GM21717 (cell line): ENCODE measurements around the gene PLA2G2A.

Experiments
- ATAC-seq: cut with Tn5 transposase; IDR thresholded peaks from one replicate; pipeline ENCODE4 v1.9.1; 2021; ENCODE audit warnings: mild to moderate bottlenecking, moderate library complexity; ENCODE audit not compliant: unreplicated experiment

The PLA2G2A gene

GRCh38 chr1:19974822-19975416 lies 4.5 kb downstream of the PLA2G2A start:
- ATAC-seq, result no peak

- no peak for ATAC-seq
Observed at GRCh38 chr1:19973616-19974015, 5.8 kb downstream of the PLA2G2A start.

GRCh38 chr1:19971664-19972063 lies 7.8 kb downstream of the PLA2G2A start:
- ATAC-seq, result no peak

DNA sequence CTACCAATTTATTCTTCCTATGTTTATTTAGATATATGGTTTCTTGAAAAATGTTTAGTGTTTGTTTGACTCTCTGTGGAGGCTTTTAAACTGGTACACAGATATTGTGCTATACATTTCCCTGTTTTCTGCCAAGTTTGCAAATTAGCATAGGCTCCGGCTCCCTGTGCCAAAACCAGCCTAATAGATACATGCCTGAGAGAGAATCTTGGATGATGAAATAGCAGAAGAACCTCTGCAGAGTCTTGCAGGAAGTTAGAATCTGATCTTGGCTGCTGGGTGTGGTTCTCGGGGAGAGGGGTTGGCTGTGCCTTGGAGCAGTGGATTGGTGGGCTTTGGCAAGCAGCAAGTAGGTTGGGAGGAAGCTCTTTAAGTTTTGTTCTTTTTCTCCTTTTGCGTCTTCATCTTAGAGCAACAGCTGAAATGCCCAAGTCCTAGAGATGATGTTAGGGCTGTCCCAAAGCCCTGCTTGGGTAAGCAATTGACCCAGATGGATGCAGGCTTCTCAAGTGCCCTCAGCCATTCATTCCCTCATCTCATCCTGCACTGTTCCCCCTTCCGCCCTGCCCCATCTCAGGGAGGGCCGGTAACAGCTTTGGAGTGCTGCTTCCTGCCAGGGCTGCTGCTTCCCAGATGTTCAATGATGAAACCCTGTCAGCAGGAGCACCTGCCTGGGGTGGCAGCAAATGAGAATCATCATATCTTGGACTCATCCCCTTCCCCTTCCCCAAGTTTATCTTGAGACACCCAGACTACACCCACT lies 9.3 kb downstream of the PLA2G2A start:
- ATAC-seq, result no peak

GRCh38 chr1:19967808-19968207 lies 11.6 kb downstream of the PLA2G2A start:
- no peak for ATAC-seq

DNA sequence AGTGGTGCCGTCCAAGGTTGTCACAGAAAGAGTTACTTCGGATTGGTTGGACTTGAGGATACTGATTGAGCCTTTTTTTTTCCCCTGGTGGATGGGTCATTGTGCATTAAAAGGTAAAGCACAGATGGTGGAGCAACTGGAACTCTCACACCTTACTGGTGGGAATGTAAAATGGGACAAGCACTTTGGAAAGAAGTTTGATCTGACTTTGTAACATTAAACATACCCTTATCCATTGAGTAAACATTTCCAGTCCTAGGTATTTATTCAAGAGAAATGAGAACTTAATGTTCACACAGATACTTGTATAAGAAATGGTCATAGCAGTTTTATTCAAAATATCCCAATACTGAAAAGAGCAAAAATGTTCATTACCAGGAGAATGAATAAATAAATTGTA lies 14.9 kb downstream of the PLA2G2A start:
- ATAC-seq, result no peak

DNA sequence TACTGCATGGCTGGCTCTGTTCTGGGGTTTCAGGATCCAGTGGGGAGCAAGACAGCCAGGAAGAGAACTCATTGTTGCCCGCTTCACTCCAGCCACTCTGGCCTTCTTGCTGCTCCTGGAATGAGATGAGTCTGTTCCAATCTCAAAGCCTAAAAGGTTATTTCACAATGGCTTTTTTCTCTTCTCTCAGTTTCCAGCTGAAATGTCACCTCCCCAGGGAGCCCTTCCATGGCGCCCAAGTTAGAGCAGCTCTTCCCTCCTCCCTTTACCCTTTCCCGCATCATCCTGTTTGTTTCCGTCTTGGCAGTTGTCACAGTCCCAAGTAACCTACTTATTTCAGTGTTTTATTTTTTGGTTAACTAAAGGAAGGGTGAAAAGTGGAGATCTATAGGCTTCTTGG lies 15.8 kb downstream of the PLA2G2A start:
- ATAC-seq, result no peak

GRCh38 chr1:19960591-19960990 lies 18.8 kb downstream of the PLA2G2A start:
- ATAC-seq, result no peak

DNA sequence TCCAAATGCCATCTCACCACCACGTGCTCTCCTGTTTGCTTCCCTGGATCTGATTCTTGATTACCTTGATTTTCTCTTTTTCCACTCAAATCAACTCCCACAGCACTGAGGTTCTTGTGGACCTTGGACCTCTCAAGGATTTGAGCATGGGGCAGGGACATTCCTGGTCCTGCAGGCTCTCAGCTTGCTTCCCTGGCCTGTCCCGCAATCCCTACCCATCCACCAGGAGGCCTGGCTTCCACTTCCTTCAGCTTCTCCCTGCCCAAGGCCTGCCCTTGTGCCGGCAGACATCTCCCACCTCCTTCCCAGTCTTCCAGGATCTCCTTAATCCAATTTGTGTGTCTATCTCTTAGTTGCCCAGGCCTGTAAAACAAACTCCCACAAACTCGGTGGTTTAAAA lies 21.6 kb downstream of the PLA2G2A start:
- no peak for ATAC-seq

DNA sequence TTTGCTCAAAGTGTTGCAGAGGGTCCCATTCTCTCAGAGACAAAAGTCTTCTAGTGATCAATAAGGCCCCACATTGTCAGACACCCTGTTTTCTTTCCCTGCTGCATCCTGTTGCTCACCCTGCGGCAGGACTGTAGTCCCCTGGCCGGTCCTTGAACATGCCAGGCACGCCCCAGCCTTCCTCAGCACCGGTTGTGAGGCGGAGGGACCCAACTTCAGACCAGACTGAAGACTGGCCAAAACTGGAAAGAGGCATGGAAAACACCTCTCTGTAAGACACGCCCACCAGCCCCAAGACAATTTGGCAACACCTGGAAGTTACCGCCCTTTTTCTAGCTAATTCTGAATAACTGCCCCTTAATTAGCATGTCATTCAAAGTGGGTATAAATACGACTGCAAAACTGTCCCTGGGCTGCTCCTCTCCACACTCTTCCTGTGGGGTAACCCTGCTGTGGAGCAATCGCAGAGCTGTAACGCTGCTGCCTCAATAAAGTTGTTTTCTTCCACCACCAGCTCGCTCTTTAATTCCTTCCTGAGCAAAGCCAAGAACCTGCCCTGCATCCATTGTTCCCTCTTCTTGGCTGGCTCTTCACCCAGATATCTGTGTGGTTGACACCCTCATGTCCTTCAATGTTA lies 23.8 kb downstream of the PLA2G2A start:
- no peak for ATAC-seq

GRCh38 chr1:19954059-19954458 lies 25.4 kb downstream of the PLA2G2A start:
- ATAC-seq, result no peak

DNA sequence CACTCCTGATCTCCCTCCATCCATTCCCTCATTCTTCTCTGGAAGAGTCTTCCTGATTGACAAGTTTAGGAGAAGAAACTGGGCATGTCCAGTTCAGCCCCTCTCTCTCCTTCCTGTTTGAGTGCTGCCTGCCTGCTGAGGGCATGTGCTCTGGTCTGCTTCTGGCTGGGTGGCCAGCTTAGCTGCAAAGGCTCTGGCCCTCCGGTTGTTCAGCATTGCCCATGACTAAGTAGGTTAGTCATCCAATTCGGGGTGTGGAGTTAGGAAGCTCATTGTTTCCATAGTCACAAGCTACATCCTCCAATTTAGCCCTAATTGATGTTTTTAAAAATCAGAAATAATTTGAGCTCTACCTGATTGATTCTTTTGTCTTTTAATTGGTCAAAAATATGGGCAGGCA lies 30.4 kb downstream of the PLA2G2A start:
- ATAC-seq, result no peak

DNA sequence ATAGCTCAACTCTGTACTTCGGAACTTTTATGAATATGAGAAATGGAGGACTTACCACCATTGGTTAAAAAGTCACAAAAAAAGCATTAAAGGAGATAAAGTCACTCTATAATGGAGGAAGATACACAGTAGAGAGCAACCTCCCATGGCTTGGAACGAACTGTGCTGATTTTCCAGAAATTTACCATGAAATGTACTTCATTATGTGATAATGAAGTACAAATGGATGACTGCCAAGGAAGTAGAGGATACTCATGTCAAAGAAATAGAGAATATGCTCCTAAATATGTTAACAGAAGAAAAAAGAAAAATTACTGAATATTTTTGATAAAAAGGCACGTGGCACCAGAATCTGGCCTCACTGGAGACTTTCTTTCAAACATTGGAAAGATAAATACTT lies 32.4 kb downstream of the PLA2G2A start:
- no peak for ATAC-seq

DNA sequence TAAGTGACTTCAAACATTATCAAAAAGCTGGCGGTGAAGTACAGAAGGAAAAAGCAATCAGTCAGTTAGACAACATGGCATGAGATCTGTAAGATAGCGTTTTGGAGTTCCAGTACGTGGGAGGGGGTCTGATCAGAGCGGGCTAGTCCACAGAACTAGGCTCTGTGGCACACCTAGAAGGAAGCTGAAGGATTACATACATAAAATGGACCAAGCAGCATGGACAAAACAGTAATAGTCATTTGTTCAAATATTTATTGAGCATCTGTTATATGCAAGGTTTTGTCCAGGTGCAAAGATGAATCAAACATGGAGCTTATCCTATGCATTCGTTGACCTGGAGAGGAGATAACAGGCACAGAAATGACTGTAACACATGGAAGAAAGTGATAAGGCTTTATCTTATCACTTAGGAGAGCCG lies 33.1 kb downstream of the PLA2G2A start:
- ATAC-seq, result no peak

DNA sequence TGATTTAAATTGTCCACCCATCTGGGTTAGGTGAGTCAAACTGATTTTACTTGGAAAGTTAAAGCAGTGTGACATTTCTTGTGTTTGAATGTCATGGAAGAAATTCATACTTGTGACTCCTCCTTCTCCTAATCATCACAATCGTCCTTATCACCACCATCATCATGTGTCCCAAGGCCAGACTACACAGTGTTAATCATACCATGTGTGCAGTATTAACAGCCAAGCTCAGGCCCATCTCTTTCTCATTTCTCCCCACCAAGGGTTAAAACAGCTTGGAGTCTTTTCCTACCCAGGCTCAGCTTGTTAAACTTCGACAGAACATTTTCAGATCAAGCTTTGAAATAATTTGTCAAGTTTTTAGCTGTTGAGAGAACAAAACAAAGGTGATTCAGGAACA lies 33.5 kb downstream of the PLA2G2A start:
- ATAC-seq, result no peak

GRCh38 chr1:19942657-19943056 lies 36.8 kb downstream of the PLA2G2A start:
- no peak for ATAC-seq

GRCh38 chr1:19942088-19942487 lies 37.3 kb downstream of the PLA2G2A start:
- ATAC-seq, result no peak

- ATAC-seq, result no peak
Observed at GRCh38 chr1:19941206-19941568, 38.2 kb downstream of the PLA2G2A start.

DNA sequence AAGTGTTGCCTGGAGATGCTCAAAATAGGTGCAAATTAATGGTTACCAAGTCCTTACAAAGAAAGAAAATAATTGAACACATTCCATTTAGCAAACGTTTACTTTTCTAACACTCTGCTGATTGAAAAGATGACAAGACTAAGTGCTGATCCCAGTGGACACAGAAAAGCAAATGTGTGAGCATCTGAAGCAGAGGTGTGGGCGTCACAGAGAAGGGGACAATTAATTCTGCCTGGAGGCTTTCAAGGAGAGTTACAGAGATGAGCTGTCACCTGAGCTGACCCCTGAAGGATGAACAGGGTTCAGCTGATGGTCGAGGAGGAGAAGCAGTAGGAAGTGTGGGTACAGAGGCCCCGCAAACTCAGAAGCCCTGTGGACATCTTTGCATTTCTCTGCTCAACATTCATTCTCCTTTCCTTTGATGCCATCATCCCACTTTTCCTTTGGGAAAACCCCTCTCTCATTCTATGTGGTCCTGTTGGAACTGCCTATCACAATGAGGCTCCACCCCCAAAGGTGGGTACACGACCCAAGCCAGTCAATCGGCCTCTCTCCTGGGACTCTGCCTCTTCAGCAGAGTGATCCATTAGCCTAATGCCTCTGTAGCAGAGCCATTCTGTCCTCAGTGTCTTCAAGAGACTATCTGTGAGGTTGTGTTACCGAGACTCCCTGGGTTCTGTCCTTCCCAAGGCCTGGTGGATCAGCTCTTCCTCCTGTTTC lies 38.8 kb downstream of the PLA2G2A start:
- no peak for ATAC-seq

GRCh38 chr1:19938472-19938871 lies 40.9 kb downstream of the PLA2G2A start:
- ATAC-seq, result no peak

GRCh38 chr1:19936061-19936750 lies 43.2 kb downstream of the PLA2G2A start:
- ATAC-seq, result no peak
